Mucosa of descending colon (tissue), 3 donors: ENCODE results near the gene EHD1. TPM values are rescaled to one million over a fixed set of nuclear protein-coding genes. Genes with fewer than 3 reads are reported as not detected.

Experiments used
- ATAC-seq: fragments of 200-7000 bp; cut with Tn5 transposase; one replicate; pipeline ENCODE4 v1.9.1; 2020; ENCODE audit warnings: mild to moderate bottlenecking, moderate library complexity
- DNase-seq, 3 donors: peaks; one replicate each; pipeline ENCODE4 v3.0.0-alpha.2; 2020
- H3K36me3 ChIP-seq: fragments of 200-600 bp; one replicate; pipeline ENCODE4 v1.8.0; 2021; ENCODE audit warnings: low read depth, mild to moderate bottlenecking
- H3K4me1 ChIP-seq: fragments of 200-600 bp; one replicate; pipeline ENCODE4 v1.8.0; 2021; ENCODE audit warnings: low read depth, mild to moderate bottlenecking
- H3K4me3 ChIP-seq: fragments of 200-600 bp; one replicate; pipeline ENCODE4 v1.8.0; 2021; ENCODE audit warnings: mild to moderate bottlenecking
- H3K9me3 ChIP-seq: fragments of 200-600 bp; one replicate; pipeline ENCODE4 v1.8.0; 2021; ENCODE audit warnings: mild to moderate bottlenecking
- intact Hi-C, 2 donors: fragments of 100-400 bp; cut with DNase I in 1 of 2; cut with micrococcal nuclease in 1 of 2; formaldehyde crosslinking; loops; one replicate each; pipeline versions ENCODE4 v1.11.0 to v1.11.1; 2022; cut with DNase I, micrococcal nuclease
- total RNA-seq, 3 donors: library from RNA; stranded (reverse); fragmentation: NEBNext Ultra II Directional in 2 of 3; extraction: Animal tissue kit (Norgen Biotek cat#: 25700) in 2 of 3; gene quantifications; one replicate each; pipeline versions ENCODE4 v1.2.1 to v1.2.4, GENCODE V29; 2021 to 2023
- TF ChIP-seq, protein P1 (sequence below): fragments of 200-600 bp; IDR thresholded peaks from one replicate; pipeline ENCODE4 v1.8.0; 2022; ENCODE audit warnings: antibody characterized with exemption, mild to moderate bottlenecking
- donor health status: DM: no; HTN: no; CAD: no; lungs with moderate emphysema.
- donor health status: DM: no; HTN: no; CAD: no.
- donor health status: DM: no; HTN: yes; CAD: no.

The EHD1 gene
- total RNA-seq, 3 donors from 2014 or later, result 58.3 to 85.9 (median 81.5) TPM

- TF ChIP-seq, protein P1, sequence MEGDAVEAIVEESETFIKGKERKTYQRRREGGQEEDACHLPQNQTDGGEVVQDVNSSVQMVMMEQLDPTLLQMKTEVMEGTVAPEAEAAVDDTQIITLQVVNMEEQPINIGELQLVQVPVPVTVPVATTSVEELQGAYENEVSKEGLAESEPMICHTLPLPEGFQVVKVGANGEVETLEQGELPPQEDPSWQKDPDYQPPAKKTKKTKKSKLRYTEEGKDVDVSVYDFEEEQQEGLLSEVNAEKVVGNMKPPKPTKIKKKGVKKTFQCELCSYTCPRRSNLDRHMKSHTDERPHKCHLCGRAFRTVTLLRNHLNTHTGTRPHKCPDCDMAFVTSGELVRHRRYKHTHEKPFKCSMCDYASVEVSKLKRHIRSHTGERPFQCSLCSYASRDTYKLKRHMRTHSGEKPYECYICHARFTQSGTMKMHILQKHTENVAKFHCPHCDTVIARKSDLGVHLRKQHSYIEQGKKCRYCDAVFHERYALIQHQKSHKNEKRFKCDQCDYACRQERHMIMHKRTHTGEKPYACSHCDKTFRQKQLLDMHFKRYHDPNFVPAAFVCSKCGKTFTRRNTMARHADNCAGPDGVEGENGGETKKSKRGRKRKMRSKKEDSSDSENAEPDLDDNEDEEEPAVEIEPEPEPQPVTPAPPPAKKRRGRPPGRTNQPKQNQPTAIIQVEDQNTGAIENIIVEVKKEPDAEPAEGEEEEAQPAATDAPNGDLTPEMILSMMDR, result no peak
- H3K4me3 ChIP-seq, result peak within 1 kb of the TSS; percentile 96
- intact Hi-C loops, result no loop called here
- ATAC-seq, result peak; percentile 97
- DNase-seq, result peak; percentile 95 to 97 (median 95)
- no peaks in the 10 kb centered on the region for H3K9me3 ChIP-seq
- peaks cover 9% of the 10 kb centered on the region for H3K4me1 ChIP-seq
- H3K36me3 ChIP-seq, result no peaks in the 10 kb centered on the region
These were observed 45.8 kb upstream of the EHD1 start, which contains the start of gene PPP2R5B for GRCh38 chr11:64923944-64924909. PPP2R5B (plus strand) TSS chr11:64924689; CDS start chr11:64925735, 1,046 bp downstream.

DNA sequence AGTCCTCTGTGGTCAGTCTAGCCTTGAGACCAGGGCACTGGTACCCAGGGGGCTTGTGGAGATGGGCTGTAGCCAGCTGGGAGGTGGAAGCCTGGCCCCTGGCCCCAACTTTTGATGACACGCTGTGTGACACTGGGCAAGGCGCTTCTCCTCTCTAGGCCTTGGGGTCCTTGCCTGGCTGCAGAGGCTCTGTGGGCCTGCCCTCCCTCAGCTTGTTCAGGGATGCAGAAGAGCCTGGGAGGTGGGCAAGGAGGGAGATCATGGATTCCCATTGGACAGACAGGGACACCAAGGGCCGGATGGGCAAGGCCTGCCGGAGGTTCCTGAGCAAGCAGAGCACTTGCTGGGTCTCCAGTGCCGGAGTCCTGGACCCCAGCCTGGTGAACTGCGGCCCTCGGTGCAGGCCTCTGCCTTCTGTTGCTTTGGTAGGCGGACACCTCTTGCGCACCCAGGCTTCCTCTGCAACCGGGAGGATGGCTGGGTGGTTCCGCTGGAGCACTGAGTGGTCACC, 44.8 kb upstream of the EHD1 start:
- TF ChIP-seq, protein P1, result no peak
- DNase-seq, result peak in 2 of 3 donors; percentile 55 to 63
- Histone ChIP-seq H3K36me3 (no peaks in the 10 kb centered on the region), H3K4me1 (peaks cover 9% of the 10 kb centered on the region), H3K4me3 (no peak overlapping the region), H3K9me3 (no peaks in the 10 kb centered on the region)
- intact Hi-C loops, result no loop called here
- ATAC-seq, result no peak

- TF ChIP-seq, protein P1, result no peak
- Histone ChIP-seq H3K4me3 (no peak overlapping the region), H3K9me3 (no peaks in the 10 kb centered on the region), H3K36me3 (peaks cover 4% of the 10 kb centered on the region), H3K4me1 (peaks cover 18% of the 10 kb centered on the region)
- ATAC-seq, result no peak
- intact Hi-C loops, result no loop called here
- peak in 1 of 3 donors; percentile 22 for DNase-seq
These were observed 43.0 kb upstream of the EHD1 start for GRCh38 chr11:64921384-64921783.

GRCh38 chr11:64920124-64920523, 41.7 kb upstream of the EHD1 start:
- H3K4me3 ChIP-seq, result no peak overlapping the region
- TF ChIP-seq, protein P1, result no peak
- H3K9me3 ChIP-seq, result no peaks in the 10 kb centered on the region
- peaks cover 4% of the 10 kb centered on the region for H3K36me3 ChIP-seq
- H3K4me1 ChIP-seq, result peaks cover 22% of the 10 kb centered on the region
- ATAC-seq (no peak), DNase-seq (peak in 1 of 3 donors; percentile 5)
- intact Hi-C loops, result no loop called here

DNA sequence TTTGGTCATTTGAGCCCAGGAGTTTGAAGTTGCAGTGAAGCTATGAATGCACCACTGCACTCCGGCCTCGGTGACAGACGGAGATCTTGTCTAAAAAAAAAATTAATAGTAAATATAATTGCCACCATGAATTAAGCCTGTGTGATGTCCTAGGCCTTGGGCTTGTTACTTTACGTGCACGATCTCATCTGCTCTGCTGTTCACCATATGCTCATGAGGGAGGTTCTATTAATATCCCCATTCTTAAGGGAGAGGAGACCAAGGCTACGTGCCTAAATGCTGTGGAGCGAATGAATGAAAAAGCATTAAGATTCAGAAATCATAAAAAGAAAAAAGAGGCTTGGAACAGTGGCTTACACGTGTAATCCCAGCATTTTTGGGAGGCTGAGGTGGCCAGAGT, 41.2 kb upstream of the EHD1 start:
- DNase-seq (peak in 1 of 3 donors; percentile 22), ATAC-seq (no peak)
- H3K4me1 ChIP-seq, result peaks cover 22% of the 10 kb centered on the region
- peaks cover 4% of the 10 kb centered on the region for H3K36me3 ChIP-seq
- intact Hi-C loops, result no loop called here
- no peaks in the 10 kb centered on the region for H3K9me3 ChIP-seq
- TF ChIP-seq, protein P1, result no peak
- no peak overlapping the region for H3K4me3 ChIP-seq
